M059J (cell line): ENCODE data around the gene BRD3OS. TPM values are rescaled to one million over a fixed set of nuclear protein-coding genes. Genes with fewer than 3 reads are reported as not detected.

Experiments
- DNase-seq: peaks from one replicate; pipeline ENCODE4 v3.0.0-alpha.2; 2012; ENCODE audit warnings: low read depth
- total RNA-seq: library from RNA; depleted of rRNA; stranded (reverse); fragments of >200 nt; shearing (Covaris generic); gene quantifications from 2 replicates; pipeline ENCODE4 v1.2.3, GENCODE V29; 2014

The BRD3OS gene
- total RNA-seq, 1 experiment from 2014 or later: 32.3 TPM

- DNase-seq: no peak
Measured at GRCh38 chr9:134052491-134052890, 27.2 kb downstream of the BRD3OS start.

GRCh38 chr9:134052941-134053340 lies 27.7 kb downstream of the BRD3OS start:
- DNase-seq: no peak

- no peak for DNase-seq
Measured at GRCh38 chr9:134053401-134053871, 28.2 kb downstream of the BRD3OS start.

GRCh38 chr9:134053941-134054761 lies 28.9 kb downstream of the BRD3OS start:
- DNase-seq: no peak

GRCh38 chr9:134054891-134055811 lies 29.9 kb downstream of the BRD3OS start:
- DNase-seq: no peak

GRCh38 chr9:134055981-134056461 lies 30.7 kb downstream of the BRD3OS start:
- peak; percentile 91 for DNase-seq

GRCh38 chr9:134056483-134057306 lies 31.4 kb downstream of the BRD3OS start:
- no peak for DNase-seq

- no peak for DNase-seq
Measured at GRCh38 chr9:134057307-134057657, 32.0 kb downstream of the BRD3OS start.

- no peak for DNase-seq
Measured at GRCh38 chr9:134057751-134058701, 32.7 kb downstream of the BRD3OS start.

GRCh38 chr9:134058716-134059115 lies 33.4 kb downstream of the BRD3OS start:
- DNase-seq: peak; percentile 58

- no peak for DNase-seq
Measured at GRCh38 chr9:134059188-134059641, 33.9 kb downstream of the BRD3OS start.

- no peak for DNase-seq
Measured at GRCh38 chr9:134059661-134060395, 34.5 kb downstream of the BRD3OS start.

GRCh38 chr9:134060546-134060945 lies 35.3 kb downstream of the BRD3OS start:
- no peak for DNase-seq

- no peak for DNase-seq
Measured at GRCh38 chr9:134061019-134061687, 35.9 kb downstream of the BRD3OS start.

- DNase-seq: no peak
Measured at GRCh38 chr9:134061688-134062371, 36.5 kb downstream of the BRD3OS start.

- DNase-seq: no peak
Measured at GRCh38 chr9:134062461-134063087, 37.3 kb downstream of the BRD3OS start.

GRCh38 chr9:134063088-134063570 lies 37.8 kb downstream of the BRD3OS start:
- DNase-seq: no peak
